Neuronal stem cell (in vitro differentiated cells): Measurements from ENCODE around the gene NOP16.

Source experiments
- DNase-seq: peaks from one replicate; pipeline ENCODE4 v3.0.0-alpha.2; 2013; ENCODE audit warnings: low spot score
- H2AFZ ChIP-seq: one replicate; pipeline ENCODE4 v1.6.1; 2013; ENCODE audit warnings: mild to moderate bottlenecking, low read length, inconsistent platforms
- H2AK5ac ChIP-seq: 2 replicates; pipeline ENCODE4 v1.6.1; 2013; ENCODE audit warnings: low read depth, mild to moderate bottlenecking, inconsistent platforms, low read length, moderate library complexity, mixed read lengths
- H2BK120ac ChIP-seq: 2 replicates; pipeline ENCODE4 v1.6.1; 2013; ENCODE audit warnings: low read depth, mild to moderate bottlenecking, inconsistent platforms, low read length, moderate library complexity, mixed read lengths
- H2BK12ac ChIP-seq: one replicate; pipeline ENCODE4 v1.6.1; 2013; ENCODE audit warnings: low read length, inconsistent platforms
- H2BK15ac ChIP-seq: 2 replicates; pipeline ENCODE4 v1.6.1; 2013; ENCODE audit warnings: mild to moderate bottlenecking, low read length, inconsistent platforms, mixed read lengths
- H2BK5ac ChIP-seq: one replicate; pipeline ENCODE4 v1.6.1; 2013; ENCODE audit warnings: inconsistent platforms, mild to moderate bottlenecking, low read length, moderate library complexity
- H3K14ac ChIP-seq: one replicate; pipeline ENCODE4 v1.6.1; 2013; ENCODE audit warnings: low read length, inconsistent platforms
- H3K18ac ChIP-seq: 2 replicates; pipeline ENCODE4 v1.6.1; 2013; ENCODE audit warnings: low read length, inconsistent platforms
- H3K23ac ChIP-seq: 2 replicates; pipeline ENCODE4 v1.6.1; 2013; ENCODE audit warnings: low read depth, mild to moderate bottlenecking, mixed read lengths, low read length, inconsistent platforms; ENCODE audit not compliant: poor library complexity
- H3K27ac ChIP-seq: replicated peaks from 3 replicates; pipeline ENCODE4 v1.5.1; 2013; ENCODE audit warnings: low read length, inconsistent platforms
- H3K27me3 ChIP-seq, 3 experiments: 2 replicates each; pipeline ENCODE4 v1.6.1; 2013; ENCODE audit warnings: low read length in 3 of 3, mild to moderate bottlenecking in 2 of 3, inconsistent platforms in 1 of 3, low read depth in 1 of 3, mixed read lengths in 1 of 3, moderate library complexity in 1 of 3; ENCODE audit not compliant: control insufficient read depth in 3 of 3, insufficient read depth in 3 of 3
- H3K36me3 ChIP-seq, 2 donors: replicated peaks in 1 of 2; 2 replicates each; pipeline ENCODE4 v1.6.1; 2013; ENCODE audit warnings: low read length in 2 of 2; ENCODE audit not compliant: control insufficient read depth in 2 of 2, insufficient read depth in 2 of 2
- H3K4ac ChIP-seq: 2 replicates; pipeline ENCODE4 v1.6.1; 2013; ENCODE audit warnings: inconsistent platforms, mild to moderate bottlenecking, low read length, moderate library complexity
- H3K4me1 ChIP-seq, 2 donors: 1 replicate in 1 of 2; 2 replicates in 1 of 2; pipeline ENCODE4 v1.6.1; 2013; ENCODE audit warnings: low read length in 2 of 2, low read depth in 1 of 2; ENCODE audit not compliant: control insufficient read depth in 2 of 2, insufficient read depth in 1 of 2
- H3K4me2 ChIP-seq: one replicate; pipeline ENCODE4 v1.6.1; 2013; ENCODE audit warnings: mild to moderate bottlenecking, low read length, inconsistent platforms; ENCODE audit not compliant: insufficient read depth, poor library complexity, severe bottlenecking
- H3K4me3 ChIP-seq, 2 donors: 2 replicates each; pipeline ENCODE4 v1.5.1; 2013; ENCODE audit warnings: low read length in 2 of 2, mild to moderate bottlenecking in 2 of 2, inconsistent platforms in 1 of 2, moderate library complexity in 1 of 2
- H3K79me1 ChIP-seq: one replicate; pipeline ENCODE4 v1.6.1; 2013; ENCODE audit warnings: low read depth, mild to moderate bottlenecking, inconsistent platforms, low read length, moderate library complexity
- H3K9ac ChIP-seq: one replicate; pipeline ENCODE4 v1.6.1; 2013; ENCODE audit warnings: mild to moderate bottlenecking, low read depth, low read length, inconsistent platforms; ENCODE audit not compliant: poor library complexity
- H3K9me3 ChIP-seq, 2 donors: replicated peaks in 1 of 2; 2 replicates each; pipeline versions ENCODE3 to v1.6.1; 2013; ENCODE audit warnings: low read length in 2 of 2, mild to moderate bottlenecking in 2 of 2, inconsistent platforms in 1 of 2, low read depth in 1 of 2, mixed read lengths in 1 of 2, moderate library complexity in 1 of 2; ENCODE audit not compliant: control insufficient read depth in 2 of 2, insufficient read depth in 1 of 2
- H4K8ac ChIP-seq: one replicate; pipeline ENCODE4 v1.6.1; 2013; ENCODE audit warnings: low read depth, mild to moderate bottlenecking, inconsistent platforms, low read length, moderate library complexity
- H4K91ac ChIP-seq: one replicate; pipeline ENCODE4 v1.6.1; 2013; ENCODE audit warnings: low read length, low read depth, mild to moderate bottlenecking, inconsistent platforms; ENCODE audit not compliant: poor library complexity
- WGBS, 2 donors: extraction: QIAGEN DNeasy Blood & Tissue Kit; methylation state at CpG; one replicate each; pipeline ENCODE4 v1.1.7; 2013; ENCODE audit warnings: missing lambda C conversion rate in 2 of 2, mixed read lengths in 1 of 2; ENCODE audit not compliant: insufficient read length in 2 of 2, insufficient replicate concordance in 1 of 2; ENCODE audit errors: extremely low coverage in 2 of 2; 5-methylcytosine and 5-hydroxymethylcytosine counted together

Gene NOP16

DNA sequence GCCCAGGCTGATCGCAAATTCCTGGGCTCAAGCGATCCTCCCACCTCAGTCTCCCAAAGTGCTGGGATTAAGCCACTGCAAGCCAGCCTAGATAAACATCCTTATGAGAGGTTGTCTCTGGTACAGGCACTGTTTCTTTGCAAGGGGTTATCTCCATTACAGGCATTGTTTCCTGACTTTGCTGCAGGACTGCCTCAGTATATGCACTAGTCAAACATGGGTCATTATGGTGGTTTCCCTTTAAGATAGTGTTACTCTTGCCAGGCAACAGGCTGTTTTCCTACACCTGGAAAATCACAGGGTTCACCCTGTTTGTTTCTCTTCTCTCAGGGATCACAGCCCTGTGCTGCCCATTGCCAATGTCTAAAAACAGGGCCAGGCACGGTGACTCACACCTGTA is 35.8 kb upstream of the NOP16 start:
- Histone ChIP-seq H3K27me3 (no peaks in the 10 kb centered on the region), H2BK15ac (no peak overlapping the region), H3K14ac (no peak overlapping the region), H3K27ac (no peak overlapping the region), H3K4ac (no peak overlapping the region), H3K9me3 (peaks cover 5% of the 10 kb centered on the region in 2 donors), H2AFZ (no peak overlapping the region), H4K91ac (no peak overlapping the region), H3K4me2 (no peak overlapping the region), H3K18ac (no peak overlapping the region), H3K4me3 (no peak overlapping the region), H3K9ac (no peak overlapping the region), H3K23ac (no peak overlapping the region), H3K79me1 (no peaks in the 10 kb centered on the region), H2BK5ac (no peak overlapping the region), H3K36me3 (no peaks in the 10 kb centered on the region), H2BK120ac (no peak overlapping the region), H2BK12ac (no peak overlapping the region), H4K8ac (no peak overlapping the region), H2AK5ac (no peak overlapping the region), H3K4me1 (no peaks in the 10 kb centered on the region)
- DNase-seq: no peak
- WGBS, 2 donors: no CpG with 5 or more reads among the region's 3 CpGs

DNA sequence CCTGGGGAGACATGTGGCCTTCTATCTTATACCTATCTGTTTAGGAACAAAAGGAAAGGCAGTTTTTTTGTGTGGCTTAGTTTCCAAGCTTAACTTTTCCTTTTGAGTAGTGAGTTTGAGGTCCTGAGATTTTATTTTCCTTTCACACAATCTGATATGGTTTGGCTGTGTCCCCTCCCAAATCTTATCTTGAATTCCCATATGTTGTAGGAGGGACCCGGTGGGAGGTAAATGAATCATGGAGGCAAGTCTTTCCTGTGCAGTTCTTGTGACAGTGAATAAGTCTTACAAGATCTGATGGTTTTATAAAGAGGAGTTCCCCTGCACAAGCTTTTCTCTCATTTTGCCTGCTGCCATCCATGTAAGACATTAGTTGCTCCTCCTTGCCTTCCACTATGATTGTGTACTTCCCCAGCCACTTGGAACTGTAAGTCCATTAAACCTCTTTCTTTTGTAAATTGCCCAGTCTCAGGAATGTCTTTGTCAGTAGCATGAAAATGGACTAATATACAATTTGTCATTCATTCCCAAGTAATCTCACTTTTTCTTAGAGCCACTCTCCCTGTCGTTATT is 32.7 kb upstream of the NOP16 start:
- Histone ChIP-seq H2BK120ac (no peak overlapping the region), H3K4ac (no peak overlapping the region), H4K8ac (no peak overlapping the region), H4K91ac (no peak overlapping the region), H2BK15ac (no peak overlapping the region), H3K9ac (no peak overlapping the region), H3K9me3 (peaks cover 5 to 10% of the 10 kb centered on the region in 2 donors), H3K36me3 (no peaks in the 10 kb centered on the region), H3K4me1 (peaks cover 2 to 7% of the 10 kb centered on the region in 2 donors), H3K23ac (no peak overlapping the region), H3K14ac (no peak overlapping the region), H3K4me3 (no peak overlapping the region), H2AK5ac (no peak overlapping the region), H3K4me2 (no peak overlapping the region), H3K27ac (no peak overlapping the region), H2AFZ (no peak overlapping the region), H3K27me3 (peaks cover 0 to 16% (median 7%) of the 10 kb centered on the region in 3 experiments), H2BK5ac (no peak overlapping the region), H2BK12ac (no peak overlapping the region), H3K79me1 (peaks cover 2% of the 10 kb centered on the region), H3K18ac (no peak overlapping the region)
- WGBS, 2 donors: no CpG with 5 or more reads among the region's 2 CpGs
- no peak for DNase-seq

GRCh38 chr5:176420086-176420485 is 31.7 kb upstream of the NOP16 start:
- no peak overlapping the region for H3K14ac ChIP-seq
- H3K4me1 ChIP-seq: peaks cover 7% of the 10 kb centered on the region in 2 donors
- H3K18ac ChIP-seq: no peak overlapping the region
- no peak overlapping the region for H4K8ac ChIP-seq
- no peak overlapping the region for H3K4ac ChIP-seq
- peaks cover 0 to 16% (median 7%) of the 10 kb centered on the region in 3 experiments for H3K27me3 ChIP-seq
- WGBS, 2 donors: no CpG with 5 or more reads among the region's 5 CpGs
- H3K36me3 ChIP-seq: no peaks in the 10 kb centered on the region
- no peak overlapping the region for H2AK5ac ChIP-seq
- H2AFZ ChIP-seq: no peak overlapping the region
- no peak overlapping the region for H2BK120ac ChIP-seq
- no peak overlapping the region for H3K27ac ChIP-seq
- no peak overlapping the region for H3K23ac ChIP-seq
- no peak overlapping the region for H2BK5ac ChIP-seq
- DNase-seq: no peak
- H2BK12ac ChIP-seq: no peak overlapping the region
- no peak overlapping the region for H3K9ac ChIP-seq
- H3K4me2 ChIP-seq: no peak overlapping the region
- H3K79me1 ChIP-seq: peaks cover 2% of the 10 kb centered on the region
- no peak overlapping the region for H4K91ac ChIP-seq
- H3K9me3 ChIP-seq: peaks cover 5 to 10% of the 10 kb centered on the region in 2 donors
- H2BK15ac ChIP-seq: no peak overlapping the region
- no peak overlapping the region for H3K4me3 ChIP-seq

- H3K27ac ChIP-seq: no peak overlapping the region
- no peak overlapping the region for H2BK5ac ChIP-seq
These were observed 29.9 kb upstream of the NOP16 start for GRCh38 chr5:176418251-176418650.

More at GRCh38 chr5:176418251-176418650, 29.9 kb upstream of the NOP16 start:
- Histone ChIP-seq H3K4me1 (peaks cover 7% of the 10 kb centered on the region in 2 donors), H4K8ac (no peak overlapping the region), H3K4ac (no peak overlapping the region), H2BK120ac (no peak overlapping the region), H3K4me3 (no peak overlapping the region), H3K9ac (no peak overlapping the region), H2AFZ (no peak overlapping the region), H3K27me3 (peaks cover 0 to 16% (median 7%) of the 10 kb centered on the region in 3 experiments), H3K18ac (no peak overlapping the region), H2BK15ac (no peak overlapping the region), H2AK5ac (no peak overlapping the region), H3K79me1 (peaks cover 2% of the 10 kb centered on the region), H3K23ac (no peak overlapping the region), H3K9me3 (peaks cover 5 to 9% of the 10 kb centered on the region in 2 donors), H4K91ac (no peak overlapping the region), H3K14ac (no peak overlapping the region), H3K4me2 (no peak overlapping the region), H3K36me3 (no peaks in the 10 kb centered on the region), H2BK12ac (no peak overlapping the region)
- DNase-seq: no peak
- WGBS, 2 donors: no CpG with 5 or more reads among the region's 9 CpGs
